ENCODE data around the gene ROBO1.
A peak's percentile ranks its signal among the peaks of the same experiment; 100 is the strongest.
"Not testable (repeated sequence)": the region's sequence is repeated elsewhere in the genome, so short reads cannot be mapped to it uniquely, and the experiment has no call there.

Gene ROBO1

DNA sequence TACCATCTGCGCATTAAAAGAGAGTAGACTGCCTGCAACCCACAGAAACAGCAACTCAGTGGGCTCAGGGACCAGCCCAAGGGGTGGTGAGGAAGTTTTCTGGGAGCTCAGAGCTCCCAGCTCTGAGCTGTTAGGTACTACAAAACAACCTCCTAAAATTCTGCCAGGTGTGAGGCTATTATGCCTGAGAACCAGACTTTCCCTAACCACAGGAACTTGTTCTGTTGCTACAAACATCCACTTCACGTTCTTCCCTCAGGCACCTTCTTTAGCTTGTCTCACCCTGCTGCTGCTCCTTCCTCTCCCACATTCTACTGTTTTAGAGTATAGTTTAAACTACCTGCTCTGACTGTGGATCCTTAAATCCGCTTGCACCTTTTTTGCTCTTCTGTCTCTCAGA is 399.4 kb downstream of the ROBO1 start:
- no peak for DNase-seq (ENCODE audit: low read depth)

DNA sequence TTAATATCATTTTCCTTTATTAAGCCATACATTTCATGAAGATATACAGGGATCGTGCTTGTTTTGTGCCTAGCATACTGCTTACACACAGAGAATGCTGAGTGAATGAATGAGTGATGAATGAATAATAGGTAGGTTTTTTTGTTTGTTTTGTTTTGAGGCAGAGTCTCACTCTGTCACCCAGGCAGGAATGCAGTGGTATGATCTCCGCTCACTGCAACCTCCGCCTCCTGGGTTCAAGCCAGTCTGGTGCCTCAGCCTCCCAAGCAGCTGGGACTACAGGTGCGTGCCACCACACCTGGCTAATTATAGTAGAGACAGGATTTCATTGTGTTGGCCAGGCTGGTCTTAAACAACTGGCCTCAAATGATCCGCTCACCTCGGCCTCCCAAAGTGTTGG is 400.0 kb downstream of the ROBO1 start:
- no peak for DNase-seq (ENCODE audit: low read depth)

DNA sequence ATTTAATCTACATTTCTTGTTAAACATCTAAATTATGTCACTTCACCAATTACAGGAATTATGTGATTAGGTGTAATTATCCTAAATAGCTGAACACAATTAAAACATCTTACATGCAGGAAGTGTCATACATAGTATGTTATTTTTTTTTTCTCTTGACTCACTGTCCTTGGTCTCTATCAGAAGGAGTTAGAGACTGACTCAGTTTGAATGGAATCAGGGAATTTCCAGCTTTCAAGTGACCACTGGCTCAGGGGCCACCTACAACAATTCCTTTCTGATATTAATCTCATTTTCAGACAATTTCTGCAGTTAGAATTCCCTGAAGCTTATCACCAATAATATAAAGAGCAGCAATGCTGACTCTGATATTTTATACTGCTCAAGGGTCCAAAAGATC is 400.7 kb downstream of the ROBO1 start:
- DNase-seq (ENCODE audit: low read depth): no peak

- DNase-seq (ENCODE audit: low read depth): no peak
These were observed 401.4 kb downstream of the ROBO1 start for GRCh38 chr3:79366414-79366813.

GRCh38 chr3:79364784-79365183 is 403.0 kb downstream of the ROBO1 start:
- no peak for DNase-seq (ENCODE audit: low read depth)

GRCh38 chr3:79362571-79363270 is 405.1 kb downstream of the ROBO1 start:
- DNase-seq (ENCODE audit: low read depth): no peak

- DNase-seq (ENCODE audit: low read depth): peak; percentile 0
These were observed 405.9 kb downstream of the ROBO1 start for GRCh38 chr3:79361748-79362378.

GRCh38 chr3:79358327-79358726 is 409.5 kb downstream of the ROBO1 start:
- DNase-seq (ENCODE audit: low read depth): no peak

GRCh38 chr3:79354179-79354688 is 413.6 kb downstream of the ROBO1 start:
- DNase-seq (ENCODE audit: low read depth): no peak

DNA sequence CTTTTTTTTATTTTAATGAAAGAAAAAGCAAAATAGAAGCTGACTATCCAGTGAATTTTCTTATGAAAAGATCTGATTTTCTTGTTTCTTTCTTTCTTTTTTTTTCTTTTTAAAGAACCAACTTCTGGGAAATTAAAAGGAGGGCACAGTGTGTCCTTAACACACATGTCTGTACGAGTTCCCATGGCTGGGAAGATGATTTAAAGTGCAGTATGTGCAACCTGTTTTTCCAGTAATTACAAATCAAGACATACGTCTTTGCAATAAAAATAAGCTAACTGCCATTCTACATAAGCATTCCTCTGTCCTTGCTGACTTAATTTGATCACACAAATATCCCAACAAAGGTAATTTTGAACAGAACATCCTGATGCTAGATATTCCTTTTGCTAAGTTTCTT is 416.1 kb downstream of the ROBO1 start:
- no peak for DNase-seq (ENCODE audit: low read depth)

DNA sequence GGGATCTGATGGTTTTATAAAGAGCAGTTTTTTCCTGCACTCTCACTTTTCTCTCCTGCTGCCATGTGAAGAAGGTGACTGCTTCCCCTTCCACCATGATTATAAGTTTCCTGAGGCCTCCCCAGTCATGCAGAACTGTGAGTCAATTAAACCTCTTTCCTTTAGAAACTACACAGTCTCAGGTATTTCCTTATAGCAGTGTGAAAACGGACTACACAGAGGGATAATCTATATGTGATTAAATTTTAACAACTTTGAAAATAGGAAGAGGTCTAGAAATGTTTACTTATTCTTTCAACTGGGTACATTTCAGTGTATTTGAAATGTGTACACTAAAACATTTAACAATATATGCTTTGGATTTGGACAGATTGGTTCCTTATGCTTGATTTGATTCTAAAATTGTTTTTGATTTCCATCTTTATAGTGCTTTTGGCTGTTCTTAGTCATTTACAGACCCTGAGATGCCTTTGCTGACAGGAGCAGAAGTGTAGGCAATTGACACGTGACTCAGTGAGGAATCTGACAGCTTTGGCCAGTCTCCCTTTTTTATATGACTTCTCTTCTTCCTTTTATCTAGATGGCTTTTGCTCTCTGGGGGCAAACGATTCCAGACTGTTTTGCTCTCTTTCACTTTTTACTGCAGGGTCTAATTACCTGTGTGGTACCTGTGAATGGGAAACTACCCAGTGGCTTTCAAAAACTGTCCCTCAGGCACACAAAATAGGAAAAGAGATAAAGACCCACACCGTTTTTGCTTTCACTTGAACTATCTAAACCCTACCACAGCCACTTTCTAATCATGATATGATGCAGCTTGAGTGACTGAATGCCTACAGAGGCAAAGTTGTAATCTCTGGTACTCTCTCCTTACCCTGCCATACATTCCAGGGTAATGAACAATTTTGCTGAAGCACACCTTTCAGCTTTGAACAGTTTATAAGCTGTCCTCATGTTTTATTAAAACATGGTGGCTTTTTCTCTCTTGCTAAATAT is 422.6 kb downstream of the ROBO1 start:
- DNase-seq (ENCODE audit: low read depth): no peak

DNA sequence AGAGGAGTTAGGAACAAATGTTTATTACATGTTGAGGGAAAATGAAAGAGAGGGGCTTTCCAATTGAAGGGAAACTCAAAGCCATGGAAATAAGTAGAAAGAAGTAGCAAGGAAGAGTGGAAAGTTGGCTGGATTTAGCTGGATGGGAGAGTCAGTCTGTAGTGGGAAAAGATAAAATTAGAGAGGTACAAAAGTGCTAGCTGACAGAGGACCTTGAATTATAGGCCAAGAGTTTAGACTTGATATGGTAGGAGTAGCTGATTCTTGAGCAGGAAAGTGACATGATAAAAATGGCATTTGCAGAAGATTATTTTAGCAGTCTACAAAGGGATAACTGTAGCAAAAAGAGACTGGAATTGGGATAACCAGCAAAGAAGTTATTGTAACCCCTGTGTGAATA is 425.8 kb downstream of the ROBO1 start:
- DNase-seq (ENCODE audit: low read depth): no peak

- DNase-seq (ENCODE audit: low read depth): no peak
These were observed 428.0 kb downstream of the ROBO1 start for GRCh38 chr3:79339846-79340245.

- DNase-seq (ENCODE audit: low read depth): no peak
These were observed 430.0 kb downstream of the ROBO1 start for GRCh38 chr3:79337798-79338197.

GRCh38 chr3:79329154-79329553 is 438.6 kb downstream of the ROBO1 start:
- DNase-seq (ENCODE audit: low read depth): no peak

DNA sequence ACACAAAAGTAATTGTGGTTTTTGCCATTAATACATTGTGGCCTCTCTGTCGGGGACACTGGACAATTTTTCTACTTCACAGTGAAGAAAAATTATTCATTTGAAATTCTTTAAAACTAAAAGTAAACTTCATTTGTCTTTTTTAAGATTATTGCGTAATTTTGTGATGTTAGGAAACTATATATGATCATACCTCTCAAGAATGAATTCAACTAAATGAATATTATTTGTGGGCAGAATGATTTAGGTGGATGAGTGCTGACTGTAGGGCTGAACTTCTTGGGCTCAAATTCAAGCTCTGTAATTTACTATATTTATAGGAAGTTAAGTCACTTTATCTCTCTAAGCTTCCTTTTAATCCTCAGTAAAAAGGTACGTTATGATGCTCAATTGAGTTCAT is 441.2 kb downstream of the ROBO1 start:
- no peak for DNase-seq (ENCODE audit: low read depth)

DNA sequence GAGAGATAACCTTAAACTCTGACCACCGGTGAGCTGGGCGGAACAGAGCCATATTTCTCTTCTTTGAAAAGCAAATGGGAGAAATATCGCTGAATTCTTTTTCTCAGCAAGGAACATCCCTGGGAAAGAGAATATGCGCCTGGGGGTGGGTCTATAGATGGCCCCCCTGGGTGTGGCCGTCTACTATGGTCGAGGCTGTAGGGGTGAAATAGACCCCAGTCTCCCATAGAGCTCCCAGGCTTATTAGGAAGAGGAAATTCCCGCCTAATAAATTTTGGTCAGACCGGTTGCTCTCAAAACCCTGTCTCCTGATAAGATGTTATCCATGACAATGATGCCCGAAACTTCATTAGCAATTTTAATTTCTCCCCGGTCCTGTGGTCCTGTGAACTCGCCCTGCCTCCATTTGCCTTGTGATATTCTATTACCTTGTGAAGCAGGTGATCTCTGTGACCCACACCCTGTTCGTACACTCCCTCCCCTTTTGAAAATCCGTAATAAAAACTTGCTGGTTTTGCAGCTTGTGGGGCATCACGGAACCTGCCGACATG is 441.9 kb downstream of the ROBO1 start:
- DNase-seq (ENCODE audit: low read depth): not testable (repeated sequence)

DNA sequence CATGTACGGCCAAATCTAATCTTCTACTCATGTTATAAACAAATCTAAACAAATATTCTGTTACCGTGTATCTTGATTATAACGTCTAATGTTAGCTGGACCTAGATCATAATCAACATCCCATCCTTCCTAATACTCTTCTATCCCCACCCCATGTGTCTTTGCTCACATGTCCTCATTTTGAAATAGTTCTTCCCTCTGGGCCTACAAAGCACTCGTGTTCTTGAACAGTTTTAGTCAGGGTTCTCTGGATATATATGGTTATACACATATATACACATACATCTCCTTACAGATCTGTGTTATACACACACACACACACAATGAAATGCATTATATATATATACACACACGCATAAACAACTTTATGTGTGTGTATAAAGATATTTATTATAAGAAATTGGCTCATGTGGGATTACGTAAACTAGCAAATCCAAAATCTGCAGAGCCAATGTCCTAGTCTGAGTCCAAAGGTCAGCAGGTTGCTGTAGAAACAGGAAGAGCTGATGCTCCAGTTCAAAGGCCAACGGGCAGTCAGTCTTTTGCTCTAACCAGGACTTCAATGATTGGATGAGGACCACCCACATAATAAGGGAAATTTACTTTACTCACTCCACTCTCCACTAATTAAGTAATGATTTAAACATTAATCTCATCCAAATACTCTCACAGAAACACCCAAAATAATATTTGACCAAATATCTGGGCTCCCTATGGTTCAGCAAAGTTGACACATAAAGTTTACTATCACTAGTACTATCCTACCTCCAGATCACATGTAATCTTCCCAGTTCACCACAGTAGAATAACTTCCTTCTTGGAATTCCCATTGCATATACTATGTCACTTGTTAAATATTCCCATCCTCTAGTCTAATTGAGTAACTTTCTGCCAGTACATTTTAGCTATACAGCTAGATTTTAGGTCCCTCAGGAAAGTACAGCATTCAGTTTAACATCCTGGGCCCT is 450.0 kb downstream of the ROBO1 start:
- DNase-seq (ENCODE audit: low read depth): no peak

- DNase-seq (ENCODE audit: low read depth): no peak
These were observed 452.8 kb downstream of the ROBO1 start for GRCh38 chr3:79314962-79315361.

- no peak for DNase-seq (ENCODE audit: low read depth)
These were observed 453.3 kb downstream of the ROBO1 start for GRCh38 chr3:79314544-79314943.

- DNase-seq (ENCODE audit: low read depth): no peak
These were observed 457.8 kb downstream of the ROBO1 start for GRCh38 chr3:79310016-79310415.

All from CMK (cell line).